Kidney epithelial cell (primary cell): ENCODE data around the gene SCYL2. TPM values are rescaled to one million over a fixed set of nuclear protein-coding genes. Genes with fewer than 3 reads are reported as not detected.
"Not testable (repeated sequence)": the region's sequence is repeated elsewhere in the genome, so short reads cannot be mapped to it uniquely, and the experiment has no call there.

Source experiments
- DNase-seq: peaks from one replicate; pipeline ENCODE4 v3.0.0-alpha.2; 2010; ENCODE audit warnings: low read depth
- H3K27me3 ChIP-seq: 2 replicates; pipeline ENCODE4 v1.6.0; 2011; ENCODE audit warnings: low read length; ENCODE audit not compliant: control insufficient read depth, insufficient read depth
- H3K36me3 ChIP-seq: 2 replicates; pipeline ENCODE4 v1.5.1; 2011; ENCODE audit warnings: low read length; ENCODE audit not compliant: control insufficient read depth, insufficient read depth
- H3K4me3 ChIP-seq: 2 replicates; pipeline ENCODE4 v1.5.1; 2011; ENCODE audit warnings: low read depth, mild to moderate bottlenecking, control low read depth, low read length
- total RNA-seq: library from RNA; depleted of rRNA; stranded (reverse); fragments of >200 nt; gene quantifications from 2 replicates; pipeline ENCODE4 v1.2.3, GENCODE V29; 2015
- TF ChIP-seq, protein P1 (sequence below): IDR thresholded peaks from 2 replicates; pipeline ENCODE4 v1.5.1; 2011; ENCODE audit warnings: mild to moderate bottlenecking, moderate library complexity, low read length, control low read depth, inconsistent platforms; ENCODE audit not compliant: insufficient read depth, poor library complexity, severe bottlenecking

SCYL2 gene
- total RNA-seq, 1 donor from 2014 or later: 47.5 TPM

DNA sequence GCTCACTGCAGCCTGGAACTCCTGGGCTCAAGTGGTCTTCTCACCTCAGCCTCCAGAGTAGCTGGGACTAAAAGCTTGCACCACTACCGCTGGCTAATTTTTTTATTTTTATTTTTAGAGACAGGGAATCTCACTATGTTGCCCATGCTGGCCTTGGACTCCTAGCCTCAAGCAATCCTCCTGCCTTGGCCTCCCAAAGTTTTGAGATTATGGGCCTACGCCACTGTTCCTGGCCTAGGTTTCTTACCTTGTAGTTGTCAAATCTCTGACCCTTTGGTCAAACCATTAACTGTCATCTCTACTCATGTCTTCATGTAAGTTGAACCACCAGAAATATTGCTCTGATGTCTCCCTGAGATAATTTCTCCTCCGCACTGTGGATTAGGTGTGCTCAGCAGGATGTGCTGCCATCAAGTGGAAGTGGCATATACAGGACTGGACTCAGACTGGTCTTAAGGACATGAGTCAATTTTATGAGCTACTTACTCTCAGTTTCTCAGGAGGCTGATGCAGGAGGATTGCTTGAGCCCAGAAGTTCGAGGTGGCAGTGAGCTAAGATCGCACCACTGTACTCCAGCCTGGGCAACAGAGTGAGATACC is 37.8 kb upstream of the SCYL2 start:
- DNase-seq: no peak
- Histone ChIP-seq H3K27me3 (no peaks in the 10 kb centered on the region), H3K36me3 (no peaks in the 10 kb centered on the region), H3K4me3 (no peak overlapping the region)
- TF ChIP-seq, protein P1, sequence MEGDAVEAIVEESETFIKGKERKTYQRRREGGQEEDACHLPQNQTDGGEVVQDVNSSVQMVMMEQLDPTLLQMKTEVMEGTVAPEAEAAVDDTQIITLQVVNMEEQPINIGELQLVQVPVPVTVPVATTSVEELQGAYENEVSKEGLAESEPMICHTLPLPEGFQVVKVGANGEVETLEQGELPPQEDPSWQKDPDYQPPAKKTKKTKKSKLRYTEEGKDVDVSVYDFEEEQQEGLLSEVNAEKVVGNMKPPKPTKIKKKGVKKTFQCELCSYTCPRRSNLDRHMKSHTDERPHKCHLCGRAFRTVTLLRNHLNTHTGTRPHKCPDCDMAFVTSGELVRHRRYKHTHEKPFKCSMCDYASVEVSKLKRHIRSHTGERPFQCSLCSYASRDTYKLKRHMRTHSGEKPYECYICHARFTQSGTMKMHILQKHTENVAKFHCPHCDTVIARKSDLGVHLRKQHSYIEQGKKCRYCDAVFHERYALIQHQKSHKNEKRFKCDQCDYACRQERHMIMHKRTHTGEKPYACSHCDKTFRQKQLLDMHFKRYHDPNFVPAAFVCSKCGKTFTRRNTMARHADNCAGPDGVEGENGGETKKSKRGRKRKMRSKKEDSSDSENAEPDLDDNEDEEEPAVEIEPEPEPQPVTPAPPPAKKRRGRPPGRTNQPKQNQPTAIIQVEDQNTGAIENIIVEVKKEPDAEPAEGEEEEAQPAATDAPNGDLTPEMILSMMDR: no peak

DNA sequence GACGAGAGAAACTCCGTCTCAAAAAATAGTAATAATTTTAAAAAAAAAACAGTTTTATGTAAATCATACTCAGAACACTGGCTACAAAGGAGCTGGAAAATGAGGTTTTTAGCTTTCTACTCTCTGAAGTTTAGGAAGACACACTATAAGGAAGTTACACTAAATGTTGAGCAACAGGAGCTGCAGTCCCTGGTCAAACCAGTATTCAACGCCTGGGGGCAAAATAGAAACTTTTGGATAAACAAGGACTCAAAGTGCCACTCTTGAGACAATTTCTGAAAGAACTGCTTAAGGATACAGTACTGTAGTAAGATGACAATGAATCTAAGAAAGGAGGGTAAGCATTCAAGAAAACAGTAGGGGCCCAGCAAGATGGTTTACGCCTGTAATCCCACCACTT is 37.1 kb upstream of the SCYL2 start:
- H3K27me3 ChIP-seq: no peaks in the 10 kb centered on the region
- no peak for DNase-seq

DNA sequence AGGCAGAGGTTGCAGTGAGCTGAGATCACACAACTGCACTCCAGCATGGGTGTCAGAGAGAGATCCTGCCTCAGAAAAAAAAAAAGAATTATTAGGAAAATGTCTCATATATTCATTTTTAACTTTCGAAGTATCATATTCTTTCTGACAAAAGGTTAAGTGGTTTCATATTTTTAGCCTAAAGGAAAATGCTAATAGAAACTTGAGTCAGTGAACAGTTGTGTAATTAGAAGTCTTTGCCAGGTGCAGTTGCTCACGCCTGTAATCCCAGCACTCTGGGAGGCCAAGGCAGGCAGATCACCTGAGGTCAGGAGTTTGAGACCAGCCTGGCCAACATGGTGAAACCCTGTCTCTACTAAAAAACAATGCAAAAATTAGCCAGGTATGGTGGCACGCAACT is 35.1 kb upstream of the SCYL2 start:
- not testable (repeated sequence) for H3K36me3 ChIP-seq, H3K27me3 ChIP-seq, H3K4me3 ChIP-seq, DNase-seq

More for the DNA sequence above, 37.1 kb upstream of the SCYL2 start:
- Histone ChIP-seq H3K4me3 (no peak overlapping the region), H3K36me3 (no peaks in the 10 kb centered on the region)
- TF ChIP-seq, protein P1: no peak

DNA sequence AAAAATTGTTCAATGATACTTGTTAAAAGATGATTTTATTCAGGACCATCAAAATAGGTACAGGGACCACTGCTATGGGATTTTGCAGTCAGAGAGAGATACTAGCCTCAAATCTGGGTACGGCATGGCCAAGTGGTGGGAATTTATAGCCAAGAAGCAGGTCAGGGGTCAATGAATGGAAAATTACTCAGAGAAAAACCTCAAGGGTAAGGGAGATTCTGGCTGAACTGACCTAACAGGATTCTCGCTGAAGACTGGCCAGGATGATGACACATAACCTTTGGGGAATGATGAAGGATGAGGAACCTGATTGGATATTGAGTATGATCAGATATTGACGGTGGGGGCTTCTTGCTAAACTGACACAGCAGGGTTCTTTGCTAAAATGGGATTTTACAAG is 32.8 kb upstream of the SCYL2 start:
- no peak overlapping the region for H3K4me3 ChIP-seq
- H3K36me3 ChIP-seq: no peaks in the 10 kb centered on the region
- DNase-seq: no peak
- H3K27me3 ChIP-seq: no peaks in the 10 kb centered on the region
- TF ChIP-seq, protein P1: no peak

DNA sequence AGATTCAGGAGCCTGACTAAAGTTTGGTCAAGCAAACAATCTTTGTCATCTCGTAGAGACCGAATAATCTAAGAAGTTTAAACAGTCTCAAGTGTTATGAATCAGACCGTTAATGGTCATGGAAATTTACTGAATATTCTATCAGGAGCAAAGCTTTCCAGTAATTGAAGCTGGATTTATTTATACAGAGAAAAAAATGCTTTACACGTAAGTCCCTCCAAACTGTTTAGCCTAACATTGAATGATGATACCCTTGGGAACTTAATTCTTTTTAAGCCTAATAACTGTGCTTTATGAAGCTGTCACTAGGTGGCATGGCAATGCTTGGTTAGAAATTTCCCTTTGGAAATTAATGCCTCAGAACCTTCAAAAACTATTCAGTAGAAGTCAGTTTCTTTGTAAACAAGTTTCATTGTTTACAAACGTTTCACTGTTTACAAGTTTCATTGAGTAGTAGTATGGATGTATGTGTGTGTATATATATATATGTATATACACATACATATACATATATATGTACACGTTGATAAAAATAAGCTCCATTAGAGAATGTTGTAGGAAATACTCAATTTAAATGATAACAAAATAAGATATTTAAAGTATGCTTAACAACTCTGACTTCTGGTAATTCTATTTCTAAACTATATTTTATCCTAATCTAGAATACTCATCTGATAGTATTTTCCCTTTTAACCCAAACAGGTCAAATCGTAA is 32.2 kb upstream of the SCYL2 start:
- Histone ChIP-seq H3K36me3 (no peaks in the 10 kb centered on the region), H3K27me3 (no peaks in the 10 kb centered on the region), H3K4me3 (no peak overlapping the region)
- TF ChIP-seq, protein P1: peak; percentile 71
- no peak for DNase-seq

DNA sequence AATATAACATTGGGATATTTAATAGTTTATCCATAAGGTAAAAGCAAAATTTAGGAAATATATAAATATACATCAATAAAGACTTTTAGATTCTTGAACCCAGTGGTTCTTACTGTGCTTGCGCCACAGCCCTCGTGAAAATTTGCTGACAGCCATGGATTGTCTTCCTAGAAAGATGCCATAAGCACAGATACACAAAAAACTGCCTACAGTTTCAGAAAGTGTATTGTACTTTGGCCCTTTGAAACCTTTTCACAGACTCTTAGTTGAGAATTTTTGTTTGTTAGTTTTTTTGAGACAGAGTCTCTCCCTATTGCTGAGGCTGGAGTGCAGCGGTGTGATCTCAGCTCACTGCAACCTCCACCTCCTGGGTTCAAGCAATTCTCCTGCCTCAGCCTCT is 28.2 kb upstream of the SCYL2 start:
- TF ChIP-seq, protein P1: no peak
- H3K4me3 ChIP-seq: no peak overlapping the region
- DNase-seq: no peak
- no peaks in the 10 kb centered on the region for H3K36me3 ChIP-seq
- H3K27me3 ChIP-seq: no peaks in the 10 kb centered on the region
